A673 (cell line): ENCODE measurements around the gene TNS1.

Experiments
- CTCF ChIP-seq: fragments of 300-800, 200-600 bp; sonication (generic); conservative IDR thresholded peaks from 2 replicates; pipeline ENCODE4 v1.5.1; 2017; ENCODE audit warnings: low read depth, mild to moderate bottlenecking, antibody characterized with exemption, low read length, moderate library complexity, mixed read lengths
- EZH2 ChIP-seq: fragments of 200-600 bp; sonication (generic); IDR thresholded peaks from 2 replicates; pipeline ENCODE4 v1.6.1; 2017; ENCODE audit warnings: borderline replicate concordance, low read depth, mild to moderate bottlenecking, mixed read lengths, antibody characterized with exemption, low read length; ENCODE audit not compliant: poor library complexity, severe bottlenecking

- TF ChIP-seq EZH2 (no peak), CTCF (no peak)
These were observed 199.2 kb downstream of the TNS1 start for GRCh38 chr2:217803653-217803960.
